NCI-H510A (cell line): Measurements from ENCODE around the gene RAB8B.
A peak's percentile ranks its signal among the peaks of the same experiment; 100 is the strongest.

Experiments
- DNase-seq: peaks from one replicate; lab custom pipeline; 2025; lab: John Stamatoyannopoulos, UW

Gene RAB8B

DNA sequence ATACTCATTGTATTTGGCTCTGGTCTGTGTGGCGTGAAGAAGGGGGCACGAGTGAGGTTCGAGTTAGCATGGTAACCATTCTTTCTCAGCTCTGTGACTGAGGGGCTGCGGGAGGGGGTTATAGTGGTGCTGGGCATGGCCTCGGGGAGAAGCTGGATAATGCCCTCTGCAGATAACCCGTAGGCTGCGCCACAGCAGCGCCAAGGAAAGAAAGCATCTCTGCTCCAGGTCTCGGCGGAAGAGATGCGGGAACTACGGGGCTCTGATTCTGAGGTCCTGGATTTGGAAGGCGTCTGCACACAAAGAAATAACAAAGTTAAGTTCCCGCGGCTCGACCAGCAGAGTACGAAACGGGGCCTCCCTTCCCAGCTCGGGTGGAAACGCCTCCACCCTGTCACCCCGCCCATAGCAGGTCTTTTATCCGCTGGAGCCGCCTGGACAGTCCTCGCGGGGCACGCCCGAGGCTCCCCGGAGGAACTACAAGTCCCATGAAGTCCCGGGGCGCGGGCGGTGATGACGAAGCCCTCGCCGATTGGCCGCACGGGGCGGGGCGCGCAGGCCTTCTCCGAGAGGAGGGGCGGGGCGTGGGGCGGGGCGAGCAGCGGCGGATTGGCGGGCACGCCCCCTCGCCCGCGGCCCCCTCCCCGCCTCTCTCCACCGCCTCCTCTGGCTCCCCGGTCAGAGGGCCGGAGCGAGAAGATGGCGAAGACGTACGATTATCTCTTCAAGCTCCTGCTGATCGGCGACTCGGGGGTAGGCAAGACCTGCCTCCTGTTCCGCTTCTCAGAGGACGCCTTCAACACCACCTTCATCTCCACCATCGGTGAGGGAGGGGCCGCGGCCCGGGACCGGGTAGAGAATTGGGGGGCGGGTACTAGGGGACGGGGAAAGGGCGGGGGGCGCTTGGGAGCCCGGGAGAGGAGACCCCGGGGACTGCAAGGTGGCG is at the start of gene RAB8B:
Gene RAB8B, plus strand, starts transcription at position 681 of the 946 bp plus-strand sequence. Its CDS starts 19 bp downstream, at position 700.
- DNase-seq, result peak; percentile 87

DNA sequence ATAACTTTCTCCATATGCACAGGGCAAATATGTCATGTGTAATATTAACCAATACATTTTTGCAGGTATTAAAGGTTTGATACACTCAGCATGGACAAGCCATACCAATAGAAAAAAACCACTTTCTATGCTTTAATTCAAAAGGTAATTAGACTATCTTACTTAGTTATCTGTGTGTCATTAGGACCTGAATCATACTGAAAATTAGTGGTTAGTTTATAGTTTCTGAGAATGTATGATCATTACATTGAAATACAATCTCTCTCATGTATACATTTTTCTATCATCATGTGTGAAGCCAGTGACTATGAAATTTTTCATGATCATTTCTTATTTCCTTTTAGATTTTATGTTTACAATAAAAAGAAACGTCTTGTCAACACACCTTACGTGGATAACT is 48.5 kb upstream of the RAB8B start:
- no peak for DNase-seq

GRCh38 chr15:63145426-63145825 is 44.0 kb upstream of the RAB8B start:
- no peak for DNase-seq

DNA sequence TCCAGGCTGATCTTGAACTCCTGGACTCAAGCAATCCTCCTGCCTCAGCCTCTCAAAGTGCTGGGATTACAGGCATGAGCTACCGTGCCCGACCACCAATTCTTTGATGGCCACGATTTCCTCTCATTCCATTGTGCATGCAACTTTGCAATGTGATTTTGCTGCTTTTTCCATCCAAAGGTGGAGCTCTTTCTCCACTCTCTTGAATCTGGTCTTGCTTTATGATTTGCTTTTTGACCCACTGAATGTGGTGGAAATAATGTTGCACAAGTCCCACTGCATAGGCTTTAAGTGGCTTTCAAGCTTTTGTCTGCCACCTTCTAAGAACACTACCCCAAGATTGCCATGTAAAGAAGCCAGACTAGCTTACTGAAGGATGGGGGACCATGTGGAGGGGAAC is 42.7 kb upstream of the RAB8B start:
- no peak for DNase-seq

DNA sequence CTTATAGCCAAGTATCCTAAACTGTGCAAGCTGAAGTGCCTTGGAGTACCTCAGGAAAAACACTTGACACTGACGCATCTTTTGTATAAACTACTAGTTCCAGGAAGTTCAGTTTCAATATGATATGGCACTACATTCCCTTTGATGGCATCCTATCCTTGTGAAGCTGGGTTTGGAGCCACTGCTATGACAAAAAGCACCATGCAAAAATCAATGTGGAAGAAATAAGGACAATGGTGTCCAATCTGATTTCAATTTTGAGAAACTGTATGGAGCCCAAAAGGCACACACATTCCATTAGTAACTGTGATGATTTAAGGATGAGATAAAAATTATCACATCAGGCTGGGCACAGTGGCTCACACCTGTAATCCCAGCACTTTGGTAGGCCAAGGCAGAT is 37.7 kb upstream of the RAB8B start:
- no peak for DNase-seq

DNA sequence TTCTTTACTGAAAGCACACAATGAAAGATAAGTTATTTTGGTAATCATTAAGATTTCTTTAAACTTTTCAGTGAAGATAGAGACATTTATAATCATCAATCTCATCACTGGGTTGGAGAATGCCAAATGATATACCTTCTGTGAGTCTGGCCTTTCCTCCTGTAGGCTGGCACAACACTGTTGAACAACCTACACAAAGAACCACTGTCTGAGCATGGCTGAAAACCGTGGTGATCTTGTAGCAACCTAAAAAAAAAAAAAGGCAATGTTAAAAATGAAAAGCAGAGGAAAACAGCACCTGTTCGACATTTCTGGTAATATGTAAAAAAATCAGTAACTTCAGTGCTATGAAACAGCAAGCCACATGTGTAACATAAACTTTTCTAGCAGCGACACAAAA is 33.9 kb upstream of the RAB8B start:
- DNase-seq, result no peak

DNA sequence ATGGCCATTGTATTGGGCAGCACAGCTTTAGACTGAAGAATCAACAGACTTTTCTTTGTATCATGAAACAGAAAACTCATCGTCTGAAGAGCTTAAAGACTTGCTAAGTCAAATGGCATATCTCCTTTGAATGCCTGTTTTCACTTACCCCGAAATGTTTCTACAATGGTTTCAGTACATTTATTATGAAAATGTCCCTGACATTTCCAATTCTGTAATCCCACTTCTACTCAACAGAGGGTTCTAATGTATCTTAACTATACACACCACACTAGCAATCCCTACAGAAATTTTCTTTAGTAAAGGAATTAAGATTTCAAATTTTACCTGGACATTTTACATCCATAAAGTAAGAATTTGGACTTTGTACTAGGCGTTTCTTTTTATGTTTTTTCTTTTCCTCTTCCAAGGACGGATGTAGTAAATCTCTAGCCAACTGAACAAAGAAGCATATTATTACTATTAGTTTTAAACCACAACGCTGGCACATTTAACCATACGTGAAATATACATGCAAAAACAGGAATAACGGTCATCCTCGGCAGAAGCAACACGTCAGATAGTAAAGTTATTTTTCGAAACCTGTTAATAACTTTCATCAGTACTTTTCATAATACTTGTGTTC is 33.2 kb upstream of the RAB8B start:
- no peak for DNase-seq

DNA sequence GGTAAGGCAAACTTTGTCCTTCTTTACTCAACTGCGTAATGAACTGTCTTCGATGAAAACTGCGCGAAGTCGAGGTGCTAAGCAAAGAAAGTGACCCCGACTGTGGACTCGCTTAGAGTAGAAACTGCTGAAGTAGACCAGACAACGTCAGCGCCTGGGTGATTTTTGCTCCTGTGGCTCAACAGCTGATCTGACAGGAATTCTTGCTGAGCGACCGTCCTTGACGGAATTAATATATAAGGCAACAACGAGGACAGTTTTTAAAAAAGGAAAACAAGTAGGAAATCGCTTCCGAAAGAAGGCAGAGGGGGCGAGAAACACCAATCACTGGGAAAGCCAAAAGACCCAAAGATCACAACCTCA is 32.7 kb upstream of the RAB8B start:
- no peak for DNase-seq

DNA sequence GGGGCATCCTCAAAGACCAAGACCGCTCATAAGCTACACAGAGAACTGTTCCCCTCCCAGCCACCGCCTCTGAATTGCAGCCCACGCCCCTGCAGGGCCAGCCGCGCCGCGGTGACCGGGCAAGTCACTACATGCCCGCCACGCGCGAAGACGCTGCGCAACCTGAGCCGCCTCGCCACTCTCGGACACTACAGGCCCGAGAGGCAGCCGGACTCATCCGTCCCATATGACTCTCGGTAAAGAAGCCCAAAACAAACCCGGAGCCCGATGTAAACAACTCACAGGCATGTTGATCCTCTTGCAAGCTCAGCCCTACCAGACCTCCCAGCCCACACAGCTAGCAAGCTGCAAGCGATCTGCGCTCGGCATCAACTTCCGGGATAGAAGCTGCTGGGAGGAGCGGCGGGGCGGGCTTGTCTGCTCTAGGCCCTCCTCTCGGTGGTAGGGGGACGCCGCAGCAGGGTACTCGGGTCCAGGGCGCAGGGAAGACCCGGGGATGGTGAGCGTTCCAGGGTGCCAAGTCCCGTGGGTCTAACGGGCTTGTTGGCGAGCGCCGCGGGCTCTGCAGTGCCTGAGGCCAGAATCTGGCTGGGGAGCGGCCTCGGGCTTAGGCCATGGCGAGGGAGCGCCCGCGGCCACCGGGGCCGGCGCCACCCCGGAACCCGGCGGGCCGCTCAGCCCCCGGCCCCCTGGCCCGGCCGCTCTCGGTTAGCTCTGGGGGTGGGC is 32.1 kb upstream of the RAB8B start, which contains the start of gene RPS27L:
Gene RPS27L, minus strand, starts transcription at position 360 of the 726 bp plus-strand sequence. Its CDS starts 72 bp downstream, at position 288.
- DNase-seq, result peak; percentile 83

DNA sequence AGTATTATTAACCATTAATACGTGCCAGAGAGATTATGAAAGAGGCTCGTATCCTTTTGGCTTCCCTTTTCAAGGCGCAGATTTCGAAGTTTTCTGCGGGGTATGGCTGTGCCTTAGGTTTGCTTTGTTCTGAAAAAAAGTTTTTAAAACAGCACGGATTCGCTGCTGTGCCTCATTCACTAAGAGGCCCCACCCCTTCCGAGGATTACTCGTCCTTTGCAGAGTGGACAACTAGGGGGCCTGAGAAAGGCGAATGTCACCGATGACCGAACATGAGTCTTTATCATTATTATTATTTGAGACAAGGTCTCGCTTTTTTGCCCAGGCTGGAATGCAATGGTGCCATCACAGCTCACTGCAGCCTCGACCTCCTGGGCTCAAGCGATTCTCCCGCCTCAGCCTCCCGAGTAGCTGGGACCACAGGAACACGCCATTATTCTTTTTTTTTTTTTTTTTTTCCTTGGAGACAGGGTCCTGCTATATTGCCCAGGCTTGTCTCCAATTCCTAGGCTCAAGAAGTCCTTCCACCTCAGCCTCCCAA is 31.4 kb upstream of the RAB8B start:
- DNase-seq, result peak; percentile 5

DNA sequence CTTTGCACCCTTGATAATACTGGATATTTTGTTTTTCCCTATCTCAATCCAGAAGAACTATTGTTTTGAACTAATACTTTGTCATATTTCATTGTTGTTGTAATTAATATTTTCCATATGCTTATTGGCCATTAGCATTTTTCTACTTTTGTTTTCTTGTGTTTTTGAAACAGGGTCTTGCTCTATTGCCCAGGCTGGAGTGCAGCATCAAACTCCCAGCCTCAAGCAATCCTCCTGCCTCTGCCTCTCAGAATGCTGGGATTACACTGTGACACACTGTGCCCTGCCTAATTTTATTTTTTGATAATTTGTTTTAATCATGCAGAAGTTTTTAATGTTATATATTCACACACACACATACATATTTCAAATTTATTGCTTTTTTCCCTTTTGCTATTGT is 28.8 kb upstream of the RAB8B start:
- DNase-seq, result no peak

DNA sequence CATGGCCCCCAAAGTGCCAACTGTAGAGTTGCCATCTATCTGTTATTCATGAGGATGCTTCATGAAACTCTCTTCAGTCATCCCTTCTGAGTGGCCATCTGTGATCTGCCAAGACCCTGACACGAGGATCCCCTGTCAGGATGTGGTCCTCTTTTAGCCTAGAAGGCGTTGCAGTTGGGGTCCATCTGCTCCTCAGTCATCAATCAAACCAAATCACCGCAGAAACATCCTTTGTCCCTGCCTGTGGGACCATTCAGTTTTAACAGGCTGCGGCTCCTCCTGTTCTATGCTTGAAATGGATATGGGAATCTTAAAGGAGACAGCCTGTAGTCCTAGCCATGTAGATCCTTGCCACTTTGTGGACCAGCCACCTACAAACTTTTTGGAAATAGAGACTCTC is 26.2 kb upstream of the RAB8B start:
- DNase-seq, result no peak

DNA sequence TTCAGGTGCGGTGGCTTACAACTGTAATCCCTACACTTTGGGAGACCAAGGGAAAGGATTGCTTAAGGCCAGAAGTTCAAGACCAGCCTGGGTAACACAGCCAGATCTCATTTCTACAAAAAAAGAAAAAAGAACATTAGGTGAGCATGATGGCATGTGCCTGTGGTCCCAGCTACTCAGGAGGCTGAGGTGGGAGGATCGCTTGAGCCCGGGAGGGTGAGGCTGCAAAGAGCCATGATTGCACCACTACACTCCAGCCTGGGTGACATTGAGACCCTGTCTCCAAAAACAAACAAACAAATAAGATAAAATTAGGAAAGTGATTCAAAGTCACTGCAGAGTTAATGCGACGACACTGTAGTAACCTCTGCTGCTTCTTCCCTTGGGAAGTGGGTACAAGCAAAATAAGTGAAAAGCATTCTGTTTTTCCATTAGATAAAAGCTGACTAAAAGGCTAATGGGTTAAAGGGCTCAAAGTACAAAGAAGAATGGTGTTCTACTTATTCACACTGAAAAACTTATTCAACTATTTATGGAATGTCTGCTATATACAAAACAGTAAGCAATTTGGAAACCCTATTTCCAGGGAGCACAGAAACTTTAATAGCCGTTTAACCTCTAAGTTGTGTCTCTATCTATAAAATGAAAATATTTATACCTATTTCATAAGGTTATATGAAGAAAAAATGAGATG is 24.1 kb upstream of the RAB8B start:
- no peak for DNase-seq

DNA sequence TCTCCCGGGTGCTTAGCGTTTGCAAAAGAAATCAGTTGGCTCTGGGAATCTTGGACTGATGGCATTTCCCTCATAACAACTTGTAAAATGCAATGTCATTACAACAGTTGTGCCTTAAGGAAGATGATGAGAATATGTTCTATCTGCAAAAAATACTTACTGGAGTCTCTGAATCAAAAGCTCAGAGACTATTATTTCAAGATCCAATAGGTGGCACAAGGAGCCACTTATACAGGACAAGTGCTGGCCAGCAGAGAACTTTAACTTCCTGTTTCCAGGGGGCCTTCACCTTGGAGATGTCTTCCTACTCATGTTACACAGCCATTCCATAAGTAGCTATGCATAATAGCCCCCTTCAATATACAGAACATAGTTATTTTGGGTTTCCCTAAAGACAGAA is 23.2 kb upstream of the RAB8B start:
- no peak for DNase-seq

DNA sequence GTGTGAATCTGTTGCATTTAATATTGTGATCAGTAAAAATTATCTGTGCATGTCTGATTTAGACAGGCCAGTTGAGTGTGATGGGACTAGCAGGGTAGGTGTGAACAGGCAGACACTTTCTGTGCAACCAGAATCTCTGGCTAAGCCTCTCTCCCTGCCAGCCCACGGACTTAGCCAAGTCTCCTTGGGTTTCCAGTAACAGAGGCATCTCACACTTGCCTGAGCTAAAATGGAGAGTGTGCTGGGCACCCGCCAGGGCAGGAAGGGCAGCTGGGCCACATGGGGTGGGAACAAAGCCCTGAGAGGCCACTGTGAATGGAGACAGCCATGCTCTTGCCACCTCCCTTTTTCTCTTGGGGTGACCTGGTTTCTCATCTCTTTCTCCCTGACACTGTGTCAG is 19.6 kb upstream of the RAB8B start:
- no peak for DNase-seq

DNA sequence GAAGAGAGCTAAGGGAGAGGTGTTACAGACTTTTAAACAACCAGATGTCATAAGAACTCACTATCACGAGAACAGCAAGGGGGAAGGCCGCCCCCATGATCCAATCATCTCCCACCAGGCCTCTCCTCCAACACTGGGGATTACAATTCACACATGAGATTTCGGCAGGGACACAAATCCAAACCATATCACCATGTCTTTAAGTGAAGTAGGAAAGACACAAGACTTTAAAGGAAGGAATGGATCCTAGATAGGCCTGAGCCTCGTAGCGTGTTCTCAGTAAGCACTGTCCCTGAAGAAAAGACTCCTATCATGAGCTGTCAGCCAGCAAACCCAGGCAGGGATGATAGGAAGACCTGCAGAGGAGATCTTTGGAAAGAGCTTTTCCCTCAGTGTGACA is 17.0 kb upstream of the RAB8B start:
- DNase-seq, result no peak

DNA sequence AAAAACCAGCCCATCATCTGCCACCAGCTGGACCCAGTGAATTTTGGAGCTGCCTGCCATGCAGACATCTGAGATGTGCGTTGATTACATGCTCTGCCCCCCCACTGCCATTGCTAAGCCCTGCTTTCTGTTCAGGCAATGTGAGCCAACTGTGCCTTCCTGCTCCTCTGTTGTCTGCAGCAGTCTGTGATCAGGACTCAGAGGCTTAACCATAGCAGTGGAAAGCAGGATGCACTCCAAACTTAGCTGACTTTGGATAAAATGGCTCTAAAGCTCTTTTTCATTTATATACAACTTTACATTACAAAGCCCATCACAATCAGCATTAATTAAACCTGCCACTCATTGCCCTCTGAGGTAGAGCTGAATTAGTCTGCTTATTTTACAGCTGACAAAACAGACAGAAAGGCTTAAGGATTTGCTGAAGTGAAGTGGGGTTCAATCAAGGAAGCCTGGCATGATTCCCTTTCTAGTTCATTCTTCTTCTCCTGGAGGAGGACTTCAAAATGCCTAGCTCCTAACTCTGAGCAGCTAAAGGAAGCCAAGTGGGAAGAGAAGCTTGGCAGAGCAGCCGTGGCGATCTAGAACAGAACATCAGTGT is 16.5 kb upstream of the RAB8B start:
- DNase-seq, result no peak

DNA sequence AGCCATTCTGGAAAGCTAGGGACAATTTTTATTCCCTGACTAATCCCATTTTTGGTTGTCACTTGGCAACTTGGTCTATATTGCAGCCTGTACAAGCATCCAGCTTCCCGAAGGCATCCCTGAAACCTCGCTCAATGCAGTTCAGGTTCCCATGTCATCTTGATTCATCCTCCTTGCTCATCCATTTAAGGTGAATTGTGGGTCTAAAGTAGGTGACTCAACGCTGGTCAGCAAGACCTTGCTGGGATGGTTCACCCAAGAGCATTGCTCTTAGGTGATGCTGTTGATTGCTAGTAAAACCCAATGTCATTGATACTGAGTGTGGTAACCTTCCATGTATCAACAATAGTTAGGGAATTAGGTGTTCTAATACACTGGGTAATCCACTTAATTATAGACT is 13.1 kb upstream of the RAB8B start:
- DNase-seq, result no peak

DNA sequence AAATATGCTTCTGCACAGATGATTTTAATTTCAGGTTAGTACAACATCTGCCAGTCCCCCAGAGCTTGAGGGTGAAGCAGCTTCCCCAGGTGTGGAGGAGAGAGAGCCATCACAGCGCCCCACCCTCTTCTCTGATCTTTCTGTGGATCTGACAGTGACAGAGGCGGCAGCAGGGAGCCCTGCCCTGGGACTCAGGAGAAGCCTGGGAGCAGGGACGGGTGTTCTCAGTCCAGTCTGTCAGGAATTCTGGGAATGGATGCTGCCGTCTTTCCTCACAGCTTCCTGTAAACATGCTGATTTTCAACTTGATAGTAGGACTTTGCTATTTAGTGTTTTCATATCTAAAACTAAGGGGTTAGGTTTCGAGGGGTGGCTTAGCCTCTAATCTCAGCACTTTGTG is 11.4 kb upstream of the RAB8B start:
- DNase-seq, result no peak

GRCh38 chr15:63180746-63181145 is 8.7 kb upstream of the RAB8B start:
- no peak for DNase-seq

GRCh38 chr15:63181648-63182047 is 7.8 kb upstream of the RAB8B start:
- no peak for DNase-seq
